Fibroblast of mammary gland (primary cell): ENCODE measurements around the gene ABRACL.

Source experiments
- DNase-seq: peaks from one replicate; pipeline ENCODE4 v3.0.0-alpha.2; 2010; ENCODE audit warnings: low read depth
- H3K4me3 ChIP-seq: 2 replicates; pipeline ENCODE4 v1.5.1; 2011; ENCODE audit warnings: low read depth, mild to moderate bottlenecking, low read length, moderate library complexity; ENCODE audit not compliant: control insufficient read depth
- CTCF ChIP-seq: conservative IDR thresholded peaks from 2 replicates; pipeline ENCODE4 v1.5.1; 2011; ENCODE audit warnings: low read depth, low read length, inconsistent platforms; ENCODE audit not compliant: control insufficient read depth, insufficient read depth

The ABRACL gene

GRCh38 chr6:139053382-139053781 lies 24.8 kb downstream of the ABRACL start:
- no peak for DNase-seq
- no peak overlapping the region for H3K4me3 ChIP-seq
- no peak for TF ChIP-seq CTCF

- no peak for DNase-seq
- no peak for TF ChIP-seq CTCF
- no peak overlapping the region for H3K4me3 ChIP-seq
Observed at GRCh38 chr6:139054001-139054400, 25.5 kb downstream of the ABRACL start.

GRCh38 chr6:139055709-139056108 lies 27.2 kb downstream of the ABRACL start:
- DNase-seq = no peak
- no peak for TF ChIP-seq CTCF
- no peak overlapping the region for H3K4me3 ChIP-seq

GRCh38 chr6:139058029-139058428 lies 29.5 kb downstream of the ABRACL start:
- H3K4me3 ChIP-seq = no peak overlapping the region
- TF ChIP-seq CTCF = no peak
- DNase-seq = no peak

- DNase-seq = peak; percentile 96
- no peak overlapping the region for H3K4me3 ChIP-seq
- TF ChIP-seq CTCF = no peak
Observed at GRCh38 chr6:139060332-139060731, 31.8 kb downstream of the ABRACL start.

- TF ChIP-seq CTCF = no peak
- no peak overlapping the region for H3K4me3 ChIP-seq
- peak; percentile 69 for DNase-seq
Observed at GRCh38 chr6:139062932-139063646, 34.5 kb downstream of the ABRACL start.
